Measurements from ENCODE around the gene SEMA3B. TPM values are rescaled to one million over a fixed set of nuclear protein-coding genes. Genes with fewer than 3 reads are reported as not detected.

The SEMA3B gene
- 7.4 and 23.3 TPM in 2 replicates for total RNA-seq

- DNase-seq (ENCODE audit: low read depth), result peak; percentile 29
- no peak for TF ChIP-seq CTCF (IDR thresholded peaks at IDR 0.05; ENCODE audit: insufficient read depth, low read depth, low read length)
- H3K4me3 ChIP-seq (ENCODE audit: low read depth, low read length), result peak within 1 kb of the TSS; percentile 73
These were observed at the start of gene SEMA3B for GRCh38 chr3:50268703-50269451. Gene SEMA3B (plus strand): TSS chr3:50269147. CDS start chr3:50269241, 94 bp downstream.

DNA sequence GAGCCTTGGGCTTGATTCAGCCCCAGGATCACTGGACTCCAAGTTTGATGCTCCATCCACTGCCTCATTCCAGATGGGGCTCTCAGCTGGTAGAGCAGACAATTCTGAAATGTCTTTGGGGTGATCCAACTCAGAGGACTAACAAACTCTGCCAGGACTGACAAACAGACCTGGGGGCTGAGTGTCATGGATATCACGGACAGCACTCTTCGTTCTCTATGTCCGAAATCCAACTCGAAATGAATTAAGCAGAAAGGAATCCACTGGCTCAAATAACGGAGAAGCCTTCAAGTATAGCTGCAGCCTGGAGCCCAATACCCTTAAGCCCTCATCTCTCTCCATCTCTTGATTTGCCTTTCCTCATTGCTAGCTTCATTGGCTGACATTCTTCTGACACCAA is 49.7 kb upstream of the SEMA3B start:
- H3K4me3 ChIP-seq (ENCODE audit: low read depth, low read length), result no peak overlapping the region
- DNase-seq (ENCODE audit: low read depth), result no peak
- no peak for TF ChIP-seq CTCF (IDR thresholded peaks at IDR 0.05; ENCODE audit: insufficient read depth, low read depth, low read length)

DNA sequence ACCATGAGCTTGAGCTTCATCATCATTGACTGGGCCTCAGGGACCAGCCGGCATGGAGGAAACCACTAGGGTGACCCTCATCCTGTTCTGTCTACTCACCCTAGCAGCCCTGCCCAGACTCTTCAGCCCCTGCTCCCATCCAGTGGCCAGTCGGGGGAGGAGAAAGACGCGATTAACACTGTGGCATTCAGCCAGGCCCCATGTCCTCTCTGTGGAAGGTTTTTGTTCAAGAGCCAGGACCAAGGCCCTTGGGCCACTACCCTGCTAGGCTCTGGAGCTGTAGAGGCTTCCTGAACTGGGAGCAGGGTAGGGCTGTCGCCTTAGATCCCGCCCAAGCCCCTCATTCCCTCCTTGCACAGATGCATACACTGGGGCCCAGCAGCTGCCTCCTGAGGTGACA is 48.8 kb upstream of the SEMA3B start:
- TF ChIP-seq CTCF (IDR thresholded peaks at IDR 0.05; ENCODE audit: insufficient read depth, low read depth, low read length), result no peak
- H3K4me3 ChIP-seq (ENCODE audit: low read depth, low read length), result no peak overlapping the region
- no peak for DNase-seq (ENCODE audit: low read depth)

GRCh38 chr3:50221051-50221410 is 47.9 kb upstream of the SEMA3B start:
- no peak for DNase-seq (ENCODE audit: low read depth)
- TF ChIP-seq CTCF (IDR thresholded peaks at IDR 0.05; ENCODE audit: insufficient read depth, low read depth, low read length), result no peak
- no peak overlapping the region for H3K4me3 ChIP-seq (ENCODE audit: low read depth, low read length)

- DNase-seq (ENCODE audit: low read depth), result no peak
- H3K4me3 ChIP-seq (ENCODE audit: low read depth, low read length), result no peak overlapping the region
These were observed 47.4 kb upstream of the SEMA3B start for GRCh38 chr3:50221411-50222168.

DNA sequence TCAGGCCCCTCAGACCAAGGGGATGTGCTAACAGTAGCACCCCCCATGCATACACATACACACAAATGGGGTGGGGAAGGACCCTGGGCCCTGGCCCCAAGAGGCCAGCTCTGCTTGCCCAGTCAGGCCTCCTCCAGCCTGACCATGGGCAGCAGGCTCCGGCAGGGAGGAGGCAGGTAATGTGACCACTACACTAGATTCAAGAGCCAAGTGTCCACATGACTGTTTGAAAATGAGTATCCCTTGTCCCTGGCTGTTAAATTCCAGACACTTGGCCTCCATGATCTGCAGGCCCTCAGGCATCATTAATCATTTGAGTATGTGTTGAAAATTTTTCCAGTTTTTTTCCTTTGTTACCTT is 46.8 kb upstream of the SEMA3B start:
- DNase-seq (ENCODE audit: low read depth), result no peak
- no peak for TF ChIP-seq CTCF (IDR thresholded peaks at IDR 0.05; ENCODE audit: insufficient read depth, low read depth, low read length)
- no peak overlapping the region for H3K4me3 ChIP-seq (ENCODE audit: low read depth, low read length)

More at GRCh38 chr3:50221411-50222168, 47.4 kb upstream of the SEMA3B start:
- no peak for TF ChIP-seq CTCF (IDR thresholded peaks at IDR 0.05; ENCODE audit: insufficient read depth, low read depth, low read length)

Data from fibroblast of villous mesenchyme (primary cell).